ENCODE results near the gene EPHB1.

GRCh38 chr3:134860141-134860540 is 65.1 kb downstream of the EPHB1 start:
- TF ChIP-seq ARNTL (CRISPR knock-in tag; IDR thresholded peaks at IDR 0.05; ENCODE audit: borderline replicate concordance, low read depth) = no peak
- TF ChIP-seq GLIS3 (CRISPR knock-in tag; IDR thresholded peaks at IDR 0.05) = no peak
- no peak for TF ChIP-seq PPARA (CRISPR knock-in tag; IDR thresholded peaks at IDR 0.05; ENCODE audit: borderline replicate concordance)
- TF ChIP-seq TCF4 (CRISPR knock-in tag; IDR thresholded peaks at IDR 0.05; ENCODE audit: borderline replicate concordance) = no peak
- TF ChIP-seq, protein P1, sequence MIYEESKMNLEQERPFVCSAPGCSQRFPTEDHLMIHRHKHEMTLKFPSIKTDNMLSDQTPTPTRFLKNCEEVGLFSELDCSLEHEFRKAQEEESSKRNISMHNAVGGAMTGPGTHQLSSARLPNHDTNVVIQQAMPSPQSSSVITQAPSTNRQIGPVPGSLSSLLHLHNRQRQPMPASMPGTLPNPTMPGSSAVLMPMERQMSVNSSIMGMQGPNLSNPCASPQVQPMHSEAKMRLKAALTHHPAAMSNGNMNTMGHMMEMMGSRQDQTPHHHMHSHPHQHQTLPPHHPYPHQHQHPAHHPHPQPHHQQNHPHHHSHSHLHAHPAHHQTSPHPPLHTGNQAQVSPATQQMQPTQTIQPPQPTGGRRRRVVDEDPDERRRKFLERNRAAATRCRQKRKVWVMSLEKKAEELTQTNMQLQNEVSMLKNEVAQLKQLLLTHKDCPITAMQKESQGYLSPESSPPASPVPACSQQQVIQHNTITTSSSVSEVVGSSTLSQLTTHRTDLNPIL (CRISPR knock-in tag; IDR thresholded peaks at IDR 0.05; ENCODE audit: low read depth) = no peak
- TF ChIP-seq ZFP30 (CRISPR knock-in tag; IDR thresholded peaks at IDR 0.05) = no peak
- TF ChIP-seq SNAI2 (CRISPR knock-in tag; IDR thresholded peaks at IDR 0.05) = no peak
- TF ChIP-seq RARB (CRISPR knock-in tag; IDR thresholded peaks at IDR 0.05) = no peak

Data from SK-N-SH treated with all-trans-retinoic acid at 6 μM for 48 hours (cell line).